ENCODE results near the gene C7orf57. TPM values are rescaled to one million over a fixed set of nuclear protein-coding genes. Genes with fewer than 3 reads are reported as not detected.
A peak's percentile ranks its signal among the peaks of the same experiment; 100 is the strongest.
"Not testable (repeated sequence)": the region's sequence is repeated elsewhere in the genome, so short reads cannot be mapped to it uniquely, and the experiment has no call there.

The C7orf57 gene
- polyA plus RNA-seq, 4 donors = 0.68 to 1.4 (median 0.75) TPM

- DNase-seq (ENCODE audit: low read depth in 4 of 4, low spot score in 2 of 4) = no peak
Measured at GRCh38 chr7:48033922-48034321, 1.4 kb upstream of the C7orf57 start.

DNA sequence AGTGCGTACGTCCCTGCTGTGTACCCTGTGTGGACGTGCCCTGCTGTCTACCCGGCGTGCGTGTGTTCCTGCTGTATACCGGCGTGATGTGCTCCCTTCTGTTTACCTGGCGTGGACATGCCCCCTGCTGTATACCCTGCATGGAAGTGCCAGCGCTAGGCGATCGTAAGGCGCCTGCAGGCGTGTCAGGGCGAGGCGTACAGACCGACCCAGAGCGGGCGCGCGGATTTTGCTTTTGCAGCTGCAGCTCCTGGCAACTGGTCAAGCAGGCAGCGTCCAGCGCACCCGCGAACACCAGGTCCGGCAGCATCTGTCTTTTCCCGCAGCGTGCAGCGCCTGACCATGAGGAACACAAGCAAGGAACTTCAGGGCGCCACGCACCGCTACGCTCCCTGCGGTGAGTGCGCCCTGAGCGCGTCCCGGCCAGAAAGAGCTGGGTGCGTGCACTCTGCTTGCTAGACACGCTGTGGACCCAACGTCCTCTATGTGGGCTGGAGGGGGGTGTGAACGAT is 680 bp downstream of the C7orf57 start:
- peak in 3 of 4 donors; percentile 11 to 16 (median 13) for DNase-seq (ENCODE audit: low read depth in 4 of 4, low spot score in 2 of 4)

GRCh38 chr7:48038815-48039506 is 3.6 kb downstream of the C7orf57 start:
- DNase-seq (ENCODE audit: low read depth in 4 of 4, low spot score in 2 of 4) = no peak

DNA sequence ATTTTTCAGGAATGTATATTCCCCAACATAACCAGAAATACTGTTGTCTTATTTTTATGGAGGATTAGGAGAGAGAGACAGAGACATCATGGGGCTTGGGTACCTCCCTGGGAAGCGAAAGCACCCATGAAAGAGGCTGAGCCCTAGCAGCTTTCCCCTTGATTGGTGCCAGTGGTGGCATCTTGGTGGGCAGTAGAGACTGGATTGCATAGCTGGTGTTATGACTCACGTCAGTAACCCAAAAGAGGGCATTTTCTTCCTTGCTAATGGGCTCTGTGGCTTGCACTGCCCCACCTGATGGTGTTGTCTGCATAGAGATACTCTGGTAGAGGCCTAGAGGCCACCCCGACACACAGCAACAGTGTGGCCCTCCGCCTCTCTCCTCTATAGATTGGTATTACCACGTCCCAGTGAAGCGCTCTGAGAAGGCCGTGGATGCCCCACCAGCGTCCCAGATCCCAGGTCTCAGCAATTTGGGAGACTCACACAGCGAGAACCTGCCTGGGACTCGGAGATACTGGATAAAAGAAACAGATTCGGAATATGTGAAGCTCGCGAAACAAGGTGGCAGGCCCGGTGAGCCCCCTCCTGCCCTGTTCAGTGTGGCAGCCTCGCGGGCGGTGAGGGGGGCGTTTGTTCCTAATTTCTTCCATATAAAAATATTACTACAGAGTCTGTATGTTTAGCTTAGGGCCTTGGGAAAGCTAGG is 5.8 kb downstream of the C7orf57 start:
- no peak for DNase-seq (ENCODE audit: low read depth in 4 of 4, low spot score in 2 of 4)

DNA sequence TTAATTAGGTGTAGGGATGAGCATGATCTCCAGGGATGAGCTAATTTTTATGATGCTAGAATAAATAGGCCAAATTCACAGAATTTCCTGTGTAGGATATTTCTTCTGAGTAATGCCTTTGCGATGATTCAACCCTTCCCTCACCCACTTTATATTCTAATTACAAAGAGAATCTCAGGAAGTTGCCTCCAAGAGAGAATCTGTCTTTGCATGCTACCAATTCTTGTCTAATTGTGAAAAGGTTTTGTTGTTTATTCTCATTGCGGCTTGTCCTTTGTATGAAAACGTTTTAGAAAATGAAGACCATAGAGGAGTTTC is 6.3 kb downstream of the C7orf57 start:
- no peak for DNase-seq (ENCODE audit: low read depth in 4 of 4, low spot score in 2 of 4)

- DNase-seq (ENCODE audit: low read depth in 4 of 4, low spot score in 2 of 4) = no peak
Measured at GRCh38 chr7:48042216-48042615, 6.9 kb downstream of the C7orf57 start.

DNA sequence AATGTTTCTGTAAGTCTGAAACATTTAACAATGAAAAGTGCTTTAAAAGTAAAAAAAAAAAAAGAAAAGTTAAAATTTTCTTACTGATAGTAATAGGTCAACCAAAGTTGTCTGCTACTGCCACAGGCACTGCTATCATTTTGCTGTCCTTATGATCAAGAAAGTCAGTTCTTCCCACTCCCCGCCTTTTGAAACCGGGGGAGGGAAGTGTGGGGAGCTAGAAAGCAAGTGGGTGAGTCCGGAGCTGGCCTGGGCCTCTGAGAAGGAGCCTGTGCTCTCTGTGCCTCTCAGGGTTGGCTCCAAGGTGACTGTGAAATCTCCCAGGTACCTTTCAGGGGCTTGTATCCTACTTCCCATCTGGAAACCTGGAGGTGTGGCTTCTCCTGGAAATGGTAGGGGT is 7.3 kb downstream of the C7orf57 start:
- DNase-seq (ENCODE audit: low read depth in 4 of 4, low spot score in 2 of 4) = no peak

DNA sequence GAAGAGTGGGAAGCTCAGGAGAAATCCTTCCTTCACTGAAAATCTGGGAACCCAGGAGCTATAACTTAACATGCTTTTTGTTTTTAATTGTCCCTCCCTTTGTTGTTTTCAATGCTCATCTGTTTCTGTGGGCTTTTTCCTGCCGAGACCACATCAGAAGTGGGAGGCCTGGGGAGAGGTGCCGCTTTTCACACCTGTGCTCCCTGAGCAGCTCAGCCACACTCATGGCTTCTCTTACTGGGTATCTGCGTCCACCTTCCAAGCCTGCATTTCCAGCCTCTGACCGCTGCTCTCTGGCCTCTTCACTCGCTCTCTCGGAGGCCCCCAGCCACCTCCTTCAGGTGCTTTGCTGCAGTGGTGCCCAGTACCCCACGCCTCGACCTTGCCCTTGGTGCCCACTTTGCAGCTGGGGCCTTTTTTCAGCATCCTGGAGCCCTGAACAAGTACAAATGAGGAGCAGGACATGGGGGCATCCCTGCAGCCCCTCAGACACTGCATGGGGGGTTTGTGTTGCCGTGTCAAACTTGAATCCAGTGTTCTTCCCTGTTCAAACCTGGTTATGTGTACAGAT is 9.9 kb downstream of the C7orf57 start:
- DNase-seq (ENCODE audit: low read depth in 4 of 4, low spot score in 2 of 4) = no peak

- no peak for DNase-seq (ENCODE audit: low read depth in 4 of 4, low spot score in 2 of 4)
Measured at GRCh38 chr7:48046458-48046857, 11.1 kb downstream of the C7orf57 start.

DNA sequence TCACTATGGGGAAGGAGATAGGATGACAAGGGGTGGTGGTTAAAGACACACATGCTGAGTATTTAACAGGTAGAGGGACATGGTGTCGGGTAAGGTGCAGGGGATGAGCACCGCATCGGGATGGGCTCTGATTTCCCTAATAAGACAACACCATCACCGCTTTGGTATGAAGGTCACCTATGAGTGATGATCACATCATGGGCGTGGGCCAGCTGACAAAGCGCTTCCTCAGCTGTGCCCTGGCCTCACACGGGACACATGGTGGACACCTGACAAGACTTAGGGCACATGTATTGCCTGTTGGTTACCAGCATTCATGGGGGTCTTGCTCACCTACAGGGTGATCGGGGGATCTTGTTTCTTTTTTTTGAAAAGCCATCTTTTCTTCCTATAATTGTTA is 12.8 kb downstream of the C7orf57 start:
- DNase-seq (ENCODE audit: low read depth in 4 of 4, low spot score in 2 of 4) = no peak

GRCh38 chr7:48049850-48050249 is 14.5 kb downstream of the C7orf57 start:
- DNase-seq (ENCODE audit: low read depth in 4 of 4, low spot score in 2 of 4) = no peak

- no peak for DNase-seq (ENCODE audit: low read depth in 4 of 4, low spot score in 2 of 4)
Measured at GRCh38 chr7:48052748-48053147, 17.4 kb downstream of the C7orf57 start.

- DNase-seq (ENCODE audit: low read depth in 4 of 4, low spot score in 2 of 4) = no peak
Measured at GRCh38 chr7:48053736-48054135, 18.4 kb downstream of the C7orf57 start.

GRCh38 chr7:48058990-48059389 is 23.6 kb downstream of the C7orf57 start:
- DNase-seq (ENCODE audit: low read depth in 4 of 4, low spot score in 2 of 4) = no peak

GRCh38 chr7:48059706-48060105 is 24.4 kb downstream of the C7orf57 start:
- DNase-seq (ENCODE audit: low read depth in 4 of 4, low spot score in 2 of 4) = no peak

DNA sequence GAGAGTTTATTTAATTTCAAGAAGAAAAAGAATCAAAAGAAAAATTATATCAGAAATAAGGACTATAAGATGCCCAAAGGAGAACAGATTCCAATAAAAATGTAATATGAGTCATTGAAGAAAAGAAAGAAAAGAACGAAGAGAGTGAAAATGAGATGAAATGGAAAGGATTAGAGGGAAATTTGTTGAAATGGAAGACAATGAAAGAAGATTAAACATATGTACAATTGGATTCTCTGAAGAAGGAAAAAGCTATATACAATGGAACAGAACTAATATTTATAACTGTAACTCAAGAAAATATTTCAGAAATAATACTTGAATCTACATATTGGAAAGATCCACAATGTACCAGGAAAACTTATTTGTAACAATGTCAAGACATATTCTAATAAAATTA is 28.6 kb downstream of the C7orf57 start:
- no peak for DNase-seq (ENCODE audit: low read depth in 4 of 4, low spot score in 2 of 4)

DNA sequence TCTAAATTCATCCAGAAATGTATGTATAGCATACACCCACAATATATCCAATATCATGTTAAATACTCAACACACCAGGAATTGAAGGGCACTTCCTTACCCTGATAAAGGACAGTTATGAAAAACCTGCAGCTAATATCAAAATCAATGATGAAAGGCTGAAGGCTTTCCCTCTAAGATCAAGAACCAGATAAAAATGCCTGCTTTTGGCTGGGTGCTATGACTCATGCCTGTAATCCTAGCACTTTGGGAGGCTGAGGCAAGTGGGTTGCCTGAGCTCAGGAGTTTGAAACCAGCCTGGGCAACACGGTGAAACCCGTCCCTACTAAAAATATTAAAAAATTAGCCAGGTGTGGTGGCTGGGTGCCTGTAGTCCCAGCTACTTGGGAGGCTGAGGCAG is 32.1 kb downstream of the C7orf57 start:
- no peak for DNase-seq (ENCODE audit: low read depth in 4 of 4, low spot score in 2 of 4)

- DNase-seq (ENCODE audit: low read depth in 4 of 4, low spot score in 2 of 4) = no peak
Measured at GRCh38 chr7:48074204-48074654, 38.9 kb downstream of the C7orf57 start.

DNA sequence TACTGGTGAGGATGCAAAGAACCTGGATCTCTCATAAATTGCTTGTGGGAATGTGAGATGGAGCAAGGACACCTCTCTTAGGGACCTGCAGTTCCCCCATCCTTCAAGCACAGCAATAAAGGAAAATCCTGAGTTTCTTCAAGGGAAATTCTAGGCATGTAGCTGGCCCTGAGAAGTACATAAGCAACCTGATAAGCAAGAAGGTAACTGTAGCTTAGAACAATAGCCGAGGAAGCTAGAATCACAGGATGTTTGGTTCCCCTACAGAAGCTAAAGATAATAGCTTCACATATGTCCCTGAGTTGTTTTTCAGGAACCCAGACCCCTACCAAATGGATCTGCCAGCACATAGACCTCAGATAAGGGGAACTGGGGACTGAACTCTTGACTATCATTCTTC is 42.1 kb downstream of the C7orf57 start:
- DNase-seq (ENCODE audit: low read depth in 4 of 4, low spot score in 2 of 4) = no peak

DNA sequence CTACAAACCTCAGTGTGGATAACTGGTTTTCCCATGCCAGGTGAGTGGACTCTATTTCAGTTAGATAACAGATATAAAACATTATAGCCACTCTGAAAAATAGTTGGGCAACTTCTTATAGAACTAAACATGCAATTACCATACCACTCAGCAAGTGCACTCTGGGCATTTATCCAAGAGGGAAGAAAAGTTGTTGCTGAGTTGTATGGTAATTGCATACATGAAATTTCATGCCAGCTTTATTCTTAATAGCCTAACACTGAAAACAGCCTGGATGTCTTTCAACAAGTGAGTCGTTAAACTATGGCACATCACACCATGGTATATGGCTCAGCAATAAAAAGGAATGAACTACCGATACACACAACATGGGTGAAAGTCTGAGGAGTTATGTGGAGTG is 43.1 kb downstream of the C7orf57 start:
- DNase-seq (ENCODE audit: low read depth in 4 of 4, low spot score in 2 of 4) = no peak

DNA sequence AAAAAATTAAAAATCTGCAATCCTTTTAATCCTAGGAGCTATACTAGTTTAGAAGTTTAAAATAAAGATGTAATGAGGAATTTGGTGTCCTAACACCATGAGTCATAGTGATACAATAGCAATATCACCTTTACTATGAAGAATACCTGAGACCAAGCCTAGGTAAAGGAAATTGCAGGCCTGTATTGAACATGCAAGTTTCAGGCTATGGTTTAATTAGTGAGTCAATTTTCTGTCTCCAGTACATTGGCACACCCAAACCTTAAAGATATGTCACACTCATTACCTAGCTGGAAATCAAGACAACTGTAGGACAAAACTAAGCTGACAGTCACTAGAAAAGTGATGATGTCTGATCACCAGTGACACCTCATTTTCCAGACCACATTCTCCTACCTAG is 47.0 kb downstream of the C7orf57 start:
- DNase-seq (ENCODE audit: low read depth in 4 of 4, low spot score in 2 of 4) = not testable (repeated sequence)
